ENCODE measurements around the gene BACH2. TPM values are rescaled to one million over a fixed set of nuclear protein-coding genes. Genes with fewer than 3 reads are reported as not detected.

Gene BACH2
- total and polyA plus RNA-seq, 2 of the 8 experiments (the other 6 are each of a cell fraction or from before 2014, with no cell fraction given): 1.9 to 5.9 TPM

GRCh38 chr6:90151576-90152422 lies 144.8 kb downstream of the BACH2 start:
- ChIA-PET POLR2A (ENCODE audit: partially characterized antibody) (no interaction called here), CTCF (ENCODE audit: partially characterized antibody) (interaction anchor here (1.2 kb wide), 1 partner anchor 327 kb away, joined by 4 read pairs; no protein-coding TSS in a partner anchor)
- Histone ChIP-seq H3K14ac (ENCODE audit: insufficient read length) (no peak overlapping the region), H2BK20ac (ENCODE audit: low read length) (no peak overlapping the region), H3K4ac (replicated peaks; ENCODE audit: insufficient read length, low read depth, low read length) (no peak overlapping the region), H3K79me2 (ENCODE audit: control insufficient read depth in 1 of 2, insufficient read depth in 2 of 2, low read length in 2 of 2) (no peaks in the 10 kb centered on the region), H3K4me3 (ENCODE audit: extremely low read depth in 1 of 4, insufficient read depth in 2 of 4, low read depth in 3 of 4, low read length in 4 of 4) (no peak overlapping the region), H3K36me3 (ENCODE audit: control insufficient read depth in 2 of 4, insufficient read depth in 4 of 4, low read length in 3 of 4) (no peaks in the 10 kb centered on the region), H3K23ac (ENCODE audit: insufficient read length) (no peak overlapping the region), H2BK15ac (ENCODE audit: low read length) (no peak overlapping the region), H4K5ac (ENCODE audit: insufficient read length, low read depth, low read length) (no peak overlapping the region), H3K18ac (ENCODE audit: extremely low read depth, low read length) (no peak overlapping the region), H3K9me3 (ENCODE audit: insufficient read depth in 2 of 2, low read depth in 1 of 2, low read length in 1 of 2) (no peaks in the 10 kb centered on the region), H2AK5ac (ENCODE audit: low read depth, low read length) (no peak overlapping the region), H2BK5ac (ENCODE audit: low read depth, low read length) (no peak overlapping the region), H3K27ac (ENCODE audit: low read depth, low read length) (no peak overlapping the region), H2AFZ (ENCODE audit: low read length) (no peak overlapping the region), H3K79me1 (ENCODE audit: low read depth, low read length) (no peaks in the 10 kb centered on the region; the same call in 1 of the 2 replicates), H3K56ac (replicated peaks; ENCODE audit: insufficient read length, low read depth, low read length) (no peak overlapping the region), H3K23me2 (ENCODE audit: low read depth, low read length) (no peaks in the 10 kb centered on the region), H3K27me3 (replicated peaks in 1 of 4; ENCODE audit: control insufficient read depth in 3 of 4, extremely low read depth in 1 of 4, insufficient read depth in 3 of 4, low read length in 3 of 4) (no peaks in the 10 kb centered on the region), H2BK12ac (ENCODE audit: low read depth, low read length) (no peak overlapping the region), H3K4me2 (ENCODE audit: insufficient read depth in 1 of 2, low read depth in 2 of 2, low read length in 2 of 2) (no peak overlapping the region), H4K8ac (ENCODE audit: extremely low read depth, insufficient read depth, low read length) (no peak overlapping the region), H2BK120ac (replicated peaks; ENCODE audit: low read depth, low read length) (no peak overlapping the region), H4K20me1 (replicated peaks in 1 of 2; ENCODE audit: control insufficient read depth in 1 of 2, insufficient read depth in 2 of 2, low read length in 2 of 2) (no peaks in the 10 kb centered on the region), H3K4me1 (replicated peaks in 1 of 4; ENCODE audit: control insufficient read depth in 3 of 4, insufficient read depth in 4 of 4, low read length in 3 of 4) (no peaks in the 10 kb centered on the region), H4K91ac (replicated peaks; ENCODE audit: insufficient read length, low read length) (no peak overlapping the region), H3K9ac (replicated peaks in 1 of 4; ENCODE audit: extremely low read depth in 1 of 4, low read depth in 3 of 4, low read length in 3 of 4) (no peak overlapping the region)
- WGBS, 2 experiments (ENCODE audit: extremely low coverage in 1 of 2, insufficient coverage in 1 of 2, insufficient read length in 1 of 2, insufficient replicate concordance in 2 of 2, low coverage in 1 of 2, low lambda C conversion rate in 2 of 2, missing lambda C conversion rate in 1 of 2): 88% methylated on average over 4 of the region's 4 CpGs; no CpG with 5 or more reads in 1 of the 2 experiments
- DNase-seq (ENCODE audit: low read depth in 1 of 2, low spot score in 2 of 2): no peak
- no peak for TF ChIP-seq TCF12 (IDR thresholded peaks at IDR 0.05; ENCODE audit: low read depth, low read length)
- FAIRE-seq: no peak
